Measurements from ENCODE around the gene ZNF618.

The ZNF618 gene

GRCh38 chr9:114049441-114050225, 173.5 kb downstream of the ZNF618 start:
- DNase-seq, result no peak

- DNase-seq, result no peak
Observed at GRCh38 chr9:114050226-114050568, 174.1 kb downstream of the ZNF618 start.

- DNase-seq, result no peak
Observed at GRCh38 chr9:114050646-114051045, 174.5 kb downstream of the ZNF618 start.

GRCh38 chr9:114051281-114051680, 175.2 kb downstream of the ZNF618 start:
- no peak for DNase-seq

- no peak for DNase-seq
Observed at GRCh38 chr9:114051706-114052105, 175.6 kb downstream of the ZNF618 start.

GRCh38 chr9:114053246-114054005, 177.3 kb downstream of the ZNF618 start:
- no peak for DNase-seq

GRCh38 chr9:114054191-114054690, 178.1 kb downstream of the ZNF618 start:
- no peak for DNase-seq

- no peak for DNase-seq
Observed at GRCh38 chr9:114055061-114055460, 179.0 kb downstream of the ZNF618 start.

GRCh38 chr9:114055894-114056293, 179.8 kb downstream of the ZNF618 start:
- no peak for DNase-seq

GRCh38 chr9:114056527-114056926, 180.4 kb downstream of the ZNF618 start:
- DNase-seq, result no peak

- no peak for DNase-seq
Observed at GRCh38 chr9:114057161-114057885, 181.2 kb downstream of the ZNF618 start.

- no peak for DNase-seq
Observed at GRCh38 chr9:114058688-114059046, 182.6 kb downstream of the ZNF618 start.

- no peak for DNase-seq
Observed at GRCh38 chr9:114059047-114059803, 183.1 kb downstream of the ZNF618 start.

- DNase-seq, result no peak
Observed at GRCh38 chr9:114060070-114060469, 184.0 kb downstream of the ZNF618 start.

GRCh38 chr9:114060711-114061110, 184.6 kb downstream of the ZNF618 start:
- DNase-seq, result no peak

GRCh38 chr9:114061292-114061691, 185.2 kb downstream of the ZNF618 start:
- no peak for DNase-seq

GRCh38 chr9:114061830-114062474, 185.8 kb downstream of the ZNF618 start:
- DNase-seq, result no peak

- DNase-seq, result no peak
Observed at GRCh38 chr9:114065304-114065703, 189.2 kb downstream of the ZNF618 start.

GRCh38 chr9:114069476-114070187, 193.5 kb downstream of the ZNF618 start:
- no peak for DNase-seq

- DNase-seq, result no peak
Observed at GRCh38 chr9:114070188-114071103, 194.3 kb downstream of the ZNF618 start.
